HG02642 (cell line): Measurements from ENCODE around the gene NRG3.
"Not testable (repeated sequence)": the region's sequence is repeated elsewhere in the genome, so short reads cannot be mapped to it uniquely, and the experiment has no call there.

Experiments used
- ATAC-seq: cut with Tn5 transposase; IDR thresholded peaks from one replicate; pipeline ENCODE4 v1.9.1; 2021; ENCODE audit warnings: mild to moderate bottlenecking; ENCODE audit not compliant: unreplicated experiment, poor library complexity

NRG3 gene

GRCh38 chr10:82625512-82626189 is 750.7 kb downstream of the NRG3 start:
- no peak for ATAC-seq

GRCh38 chr10:82628373-82628772 is 753.4 kb downstream of the NRG3 start:
- no peak for ATAC-seq

- ATAC-seq, result no peak
These were observed 768.1 kb downstream of the NRG3 start for GRCh38 chr10:82643076-82643475.

- no peak for ATAC-seq
These were observed 768.6 kb downstream of the NRG3 start for GRCh38 chr10:82643601-82644000.

GRCh38 chr10:82645221-82645620 is 770.2 kb downstream of the NRG3 start:
- ATAC-seq, result no peak

- ATAC-seq, result no peak
These were observed 778.5 kb downstream of the NRG3 start for GRCh38 chr10:82653244-82654155.

- no peak for ATAC-seq
These were observed 785.2 kb downstream of the NRG3 start for GRCh38 chr10:82660205-82660604.

- no peak for ATAC-seq
These were observed 786.0 kb downstream of the NRG3 start for GRCh38 chr10:82660986-82661385.

- ATAC-seq, result no peak
These were observed 786.7 kb downstream of the NRG3 start for GRCh38 chr10:82661701-82662100.

- no peak for ATAC-seq
These were observed 793.4 kb downstream of the NRG3 start for GRCh38 chr10:82668221-82668895.

- no peak for ATAC-seq
These were observed 799.0 kb downstream of the NRG3 start for GRCh38 chr10:82674036-82674435.

- not testable (repeated sequence) for ATAC-seq
These were observed 802.9 kb downstream of the NRG3 start for GRCh38 chr10:82677932-82678331.

- ATAC-seq, result not testable (repeated sequence)
These were observed 803.5 kb downstream of the NRG3 start for GRCh38 chr10:82678451-82678850.

- ATAC-seq, result no peak
These were observed 805.6 kb downstream of the NRG3 start for GRCh38 chr10:82680608-82681007.

GRCh38 chr10:82683945-82684344 is 809.0 kb downstream of the NRG3 start:
- ATAC-seq, result no peak

GRCh38 chr10:82685087-82685486 is 810.1 kb downstream of the NRG3 start:
- no peak for ATAC-seq

GRCh38 chr10:82691211-82691610 is 816.2 kb downstream of the NRG3 start:
- ATAC-seq, result no peak

GRCh38 chr10:82692458-82692857 is 817.5 kb downstream of the NRG3 start:
- no peak for ATAC-seq

- no peak for ATAC-seq
These were observed 846.8 kb downstream of the NRG3 start for GRCh38 chr10:82721831-82722230.

- no peak for ATAC-seq
These were observed 847.3 kb downstream of the NRG3 start for GRCh38 chr10:82722273-82722672.

- ATAC-seq, result no peak
These were observed 861.3 kb downstream of the NRG3 start for GRCh38 chr10:82736305-82736704.
